ENCODE measurements around the gene SLC25A45. TPM values are rescaled to one million over a fixed set of nuclear protein-coding genes. Genes with fewer than 3 reads are reported as not detected.

SLC25A45 gene
- total RNA-seq, 1 donor from 2014 or later = 1.9 TPM

GRCh38 chr11:65399845-65400244 is 17.4 kb upstream of the SLC25A45 start:
- Mint-ChIP-seq H3K27me3 (no peaks in the 10 kb centered on the region), H3K36me3 (no peaks in the 10 kb centered on the region), H3K9me3 (no peaks in the 10 kb centered on the region), H3K4me1 (ENCODE audit: unreplicated experiment) (no peaks in the 10 kb centered on the region), H3K4me3 (no peak overlapping the region), H3K27ac (no peak overlapping the region)
- DNase-seq (ENCODE audit: extremely low spot score, unreplicated experiment) = no peak
- TF ChIP-seq CTCF (conservative IDR thresholded peaks at IDR 0.05) = no peak

- no peaks in the 10 kb centered on the region for H3K9me3 Mint-ChIP-seq
- H3K36me3 Mint-ChIP-seq = no peaks in the 10 kb centered on the region
- H3K4me1 Mint-ChIP-seq (ENCODE audit: unreplicated experiment) = no peaks in the 10 kb centered on the region
- no peaks in the 10 kb centered on the region for H3K27me3 Mint-ChIP-seq
- TF ChIP-seq CTCF (conservative IDR thresholded peaks at IDR 0.05) = no peak
- no peak for DNase-seq (ENCODE audit: extremely low spot score, unreplicated experiment)
- H3K4me3 Mint-ChIP-seq = no peak overlapping the region
- H3K27ac Mint-ChIP-seq = no peak overlapping the region
Observed at GRCh38 chr11:65399249-65399648, 16.8 kb upstream of the SLC25A45 start.

GRCh38 chr11:65398362-65398910 is 16.0 kb upstream of the SLC25A45 start:
- Mint-ChIP-seq H3K4me3 (no peak overlapping the region), H3K27ac (peak overlapping the region; percentile 43), H3K36me3 (no peaks in the 10 kb centered on the region), H3K9me3 (no peaks in the 10 kb centered on the region), H3K4me1 (ENCODE audit: unreplicated experiment) (no peaks in the 10 kb centered on the region), H3K27me3 (no peaks in the 10 kb centered on the region)
- no peak for DNase-seq (ENCODE audit: extremely low spot score, unreplicated experiment)
- TF ChIP-seq CTCF (conservative IDR thresholded peaks at IDR 0.05) = no peak

- no peaks in the 10 kb centered on the region for H3K4me1 Mint-ChIP-seq (ENCODE audit: unreplicated experiment)
- TF ChIP-seq CTCF (conservative IDR thresholded peaks at IDR 0.05) = no peak
- H3K36me3 Mint-ChIP-seq = no peaks in the 10 kb centered on the region
- DNase-seq (ENCODE audit: extremely low spot score, unreplicated experiment) = no peak
- no peak overlapping the region for H3K27ac Mint-ChIP-seq
- no peaks in the 10 kb centered on the region for H3K9me3 Mint-ChIP-seq
- H3K27me3 Mint-ChIP-seq = no peaks in the 10 kb centered on the region
- H3K4me3 Mint-ChIP-seq = no peak overlapping the region
Observed at GRCh38 chr11:65396769-65397745, 14.6 kb upstream of the SLC25A45 start.

- TF ChIP-seq CTCF (conservative IDR thresholded peaks at IDR 0.05) = no peak
- Mint-ChIP-seq H3K36me3 (no peaks in the 10 kb centered on the region), H3K9me3 (no peaks in the 10 kb centered on the region), H3K4me3 (no peak overlapping the region), H3K4me1 (ENCODE audit: unreplicated experiment) (peaks cover 2% of the 10 kb centered on the region), H3K27me3 (no peaks in the 10 kb centered on the region), H3K27ac (no peak overlapping the region)
- no peak for DNase-seq (ENCODE audit: extremely low spot score, unreplicated experiment)
Observed at GRCh38 chr11:65395961-65396530, 13.6 kb upstream of the SLC25A45 start.

All from type B pancreatic cell (in vitro differentiated cells).